Lower leg skin (tissue), 3 donors: ENCODE results near the gene CYP2B6.
"Not testable (repeated sequence)": the region's sequence is repeated elsewhere in the genome, so short reads cannot be mapped to it uniquely, and the experiment has no call there.

Source experiments
- POLR2A ChIP-seq, 2 donors: fragments of 450-650 bp; IDR thresholded peaks; one replicate each; pipeline ENCODE4 v1.6.1; 2016 to 2017; ENCODE audit warnings: antibody characterized with exemption in 2 of 2, mild to moderate bottlenecking in 1 of 2, moderate library complexity in 1 of 2
- TF ChIP-seq, protein P1 (sequence below), 3 donors: fragments of 450-650 bp; IDR thresholded peaks; one replicate each; pipeline ENCODE4 v1.5.1; 2016; ENCODE audit warnings: antibody characterized with exemption in 3 of 3, mild to moderate bottlenecking in 3 of 3, moderate library complexity in 2 of 3

DNA sequence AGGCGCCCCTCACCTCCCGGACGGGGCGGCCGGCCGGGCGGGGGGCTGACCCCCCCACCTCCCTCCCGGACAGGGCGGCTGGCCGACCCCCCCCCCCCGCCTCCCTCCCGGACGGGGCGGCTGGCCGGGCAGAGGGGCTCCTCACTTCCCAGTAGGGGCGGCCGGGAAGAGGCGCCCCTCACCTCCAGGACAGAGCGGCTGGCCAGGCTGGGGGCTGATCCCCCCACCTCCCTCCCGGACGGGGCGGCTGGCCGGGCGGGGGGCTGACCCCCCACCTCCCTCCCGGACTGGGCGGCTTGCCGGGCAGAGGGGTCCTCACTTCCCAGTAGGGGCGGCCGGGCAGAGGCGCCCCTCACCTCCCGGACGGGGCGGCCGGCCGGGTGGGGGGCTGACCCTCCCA, 25.7 kb upstream of the CYP2B6 start:
- not testable (repeated sequence) for TF ChIP-seq POLR2A (IDR thresholded peaks at IDR 0.05)
- TF ChIP-seq, protein P1, sequence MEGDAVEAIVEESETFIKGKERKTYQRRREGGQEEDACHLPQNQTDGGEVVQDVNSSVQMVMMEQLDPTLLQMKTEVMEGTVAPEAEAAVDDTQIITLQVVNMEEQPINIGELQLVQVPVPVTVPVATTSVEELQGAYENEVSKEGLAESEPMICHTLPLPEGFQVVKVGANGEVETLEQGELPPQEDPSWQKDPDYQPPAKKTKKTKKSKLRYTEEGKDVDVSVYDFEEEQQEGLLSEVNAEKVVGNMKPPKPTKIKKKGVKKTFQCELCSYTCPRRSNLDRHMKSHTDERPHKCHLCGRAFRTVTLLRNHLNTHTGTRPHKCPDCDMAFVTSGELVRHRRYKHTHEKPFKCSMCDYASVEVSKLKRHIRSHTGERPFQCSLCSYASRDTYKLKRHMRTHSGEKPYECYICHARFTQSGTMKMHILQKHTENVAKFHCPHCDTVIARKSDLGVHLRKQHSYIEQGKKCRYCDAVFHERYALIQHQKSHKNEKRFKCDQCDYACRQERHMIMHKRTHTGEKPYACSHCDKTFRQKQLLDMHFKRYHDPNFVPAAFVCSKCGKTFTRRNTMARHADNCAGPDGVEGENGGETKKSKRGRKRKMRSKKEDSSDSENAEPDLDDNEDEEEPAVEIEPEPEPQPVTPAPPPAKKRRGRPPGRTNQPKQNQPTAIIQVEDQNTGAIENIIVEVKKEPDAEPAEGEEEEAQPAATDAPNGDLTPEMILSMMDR (IDR thresholded peaks at IDR 0.05): not testable (repeated sequence)
